MM.1S (cell line): ENCODE results near the gene KCNMA1.

Experiments used
- CTCF ChIP-seq: fragments of 300-600 bp; sonication (generic); IDR thresholded peaks from 2 replicates; pipeline ENCODE4 v1.5.1; 2016; ENCODE audit warnings: antibody characterized with exemption, low read length, mixed read lengths
- EZH2 ChIP-seq: fragments of 300-600 bp; sonication (generic); optimal IDR thresholded peaks from 2 replicates; pipeline ENCODE3; 2017; ENCODE audit warnings: low read depth, mild to moderate bottlenecking, antibody characterized with exemption, low read length, mixed read lengths

GRCh38 chr10:77649333-77650331 lies 12.0 kb upstream of the KCNMA1 start:
- no peak for TF ChIP-seq EZH2
- no peak for TF ChIP-seq CTCF
